Endodermal cell (in vitro differentiated cells): ENCODE results near the gene LONRF2. TPM values are rescaled to one million over a fixed set of nuclear protein-coding genes. Genes with fewer than 3 reads are reported as not detected.
A peak's percentile ranks its signal among the peaks of the same experiment; 100 is the strongest.

Experiments used
- DNase-seq: peaks from one replicate; pipeline ENCODE4 v3.0.0-alpha.2; 2017
- H3K27ac ChIP-seq: 2 replicates; pipeline ENCODE4 v1.5.1; 2013; ENCODE audit warnings: mild to moderate bottlenecking, low read depth, low read length, moderate library complexity
- H3K27me3 ChIP-seq: 2 replicates; pipeline ENCODE4 v1.6.1; 2013; ENCODE audit warnings: mild to moderate bottlenecking, low read length, moderate library complexity; ENCODE audit not compliant: insufficient read depth, control insufficient read depth, poor library complexity, severe bottlenecking
- H3K36me3 ChIP-seq: 2 replicates; pipeline ENCODE4 v1.7.0; 2013; ENCODE audit warnings: mild to moderate bottlenecking, low read length, moderate library complexity; ENCODE audit not compliant: control insufficient read depth, insufficient read depth
- H3K4me1 ChIP-seq: one replicate; pipeline ENCODE4 v1.7.0; 2013; ENCODE audit warnings: low read length; ENCODE audit not compliant: control insufficient read depth, insufficient read depth
- H3K4me3 ChIP-seq: 2 replicates; pipeline ENCODE4 v1.5.1; 2013; ENCODE audit warnings: mild to moderate bottlenecking, low read length, moderate library complexity
- H3K9ac ChIP-seq: 2 replicates; pipeline ENCODE4 v1.6.1; 2013; ENCODE audit warnings: mild to moderate bottlenecking, low read length, moderate library complexity; ENCODE audit not compliant: poor library complexity, severe bottlenecking; ENCODE audit errors: extremely low read depth
- H3K9me3 ChIP-seq: 2 replicates; pipeline ENCODE4 v1.6.1; 2013; ENCODE audit warnings: mild to moderate bottlenecking, low read length, moderate library complexity; ENCODE audit not compliant: control insufficient read depth
- H3K27ac Mint-ChIP-seq: 2 replicates; pipeline ENCODE4 v1.8.0; 2020; ENCODE audit warnings: mixed read lengths
- H3K27me3 Mint-ChIP-seq: 2 replicates; pipeline ENCODE4 v1.8.0; 2021; ENCODE audit warnings: mild to moderate bottlenecking, mixed read lengths; ENCODE audit not compliant: insufficient read depth
- H3K36me3 Mint-ChIP-seq: 2 replicates; pipeline ENCODE4 v1.8.0; 2020; ENCODE audit warnings: low read depth, mixed read lengths
- H3K4me1 Mint-ChIP-seq: 2 replicates; pipeline ENCODE4 v1.8.0; 2020; ENCODE audit warnings: mixed read lengths
- H3K4me3 Mint-ChIP-seq: 2 replicates; pipeline ENCODE4 v1.8.0; 2020; ENCODE audit warnings: mild to moderate bottlenecking, moderate library complexity, mixed read lengths
- H3K9me3 Mint-ChIP-seq: 2 replicates; pipeline ENCODE4 v1.8.0; 2020; ENCODE audit warnings: mild to moderate bottlenecking, mixed read lengths
- CTCF ChIP-seq: fragments of 200-600 bp; sonication (generic); conservative IDR thresholded peaks from 2 replicates; pipeline ENCODE4 v1.5.0; 2021; ENCODE audit warnings: antibody characterized with exemption, mild to moderate bottlenecking
- WGBS, 2 experiments: methylation state at CpG; one replicate each; pipeline versions ENCODE4 v1.1.5 to v1.1.7; 2013; ENCODE audit warnings: missing lambda C conversion rate in 2 of 2, mixed read lengths in 1 of 2; ENCODE audit not compliant: insufficient coverage in 1 of 2, insufficient read length in 1 of 2; 5-methylcytosine and 5-hydroxymethylcytosine counted together
- total RNA-seq, 2 donors: library from RNA; stranded (reverse); fragmentation: NEBNext Ultra II Directional in 1 of 2; extraction: Animal tissue kit (Norgen Biotek cat#: 25700) in 1 of 2; gene quantifications; 2 replicates in 1 of 2; 3 replicates in 1 of 2; pipeline ENCODE4 v1.2.1, GENCODE V29; 2021

The LONRF2 gene
- total RNA-seq, 2 donors from 2014 or later: 0.40 to 0.71 TPM

- peaks cover 20% of the 10 kb centered on the region for H3K9me3 ChIP-seq
- peaks cover 61% of the 10 kb centered on the region for H3K27me3 ChIP-seq
- peak overlapping the region; percentile 61 for H3K4me3 ChIP-seq
- H3K27me3 Mint-ChIP-seq: peaks cover 67% of the 10 kb centered on the region
- H3K4me3 Mint-ChIP-seq: peak overlapping the region; percentile 36
- WGBS, 2 experiments: 0 to 1% methylated on average over 21 to 77 of the region's 77 CpGs
- peaks cover 27% of the 10 kb centered on the region for H3K9me3 Mint-ChIP-seq
- H3K27ac ChIP-seq: no peak overlapping the region
- no peaks in the 10 kb centered on the region for H3K4me1 ChIP-seq
- peak; percentile 89 for DNase-seq
- H3K36me3 ChIP-seq: no peaks in the 10 kb centered on the region
- peaks cover 2% of the 10 kb centered on the region for H3K36me3 Mint-ChIP-seq
- no peak overlapping the region for H3K27ac Mint-ChIP-seq
- H3K4me1 Mint-ChIP-seq: no peaks in the 10 kb centered on the region
- TF ChIP-seq CTCF: peak; percentile 71
- H3K9ac ChIP-seq: no peak overlapping the region
Measured at GRCh38 chr2:100321179-100321865, 979 bp downstream of the LONRF2 start.

GRCh38 chr2:100320547-100321178 is 1.6 kb downstream of the LONRF2 start:
- Mint-ChIP-seq H3K27me3 (peaks cover 65% of the 10 kb centered on the region), H3K36me3 (peaks cover 2% of the 10 kb centered on the region), H3K4me1 (no peaks in the 10 kb centered on the region), H3K27ac (no peak overlapping the region), H3K4me3 (peak overlapping the region; percentile 36), H3K9me3 (peaks cover 27% of the 10 kb centered on the region)
- no peaks in the 10 kb centered on the region for H3K4me1 ChIP-seq
- no peak overlapping the region for H3K9ac ChIP-seq
- WGBS, 2 experiments: 58 to 62% methylated on average over 12 to 19 of the region's 19 CpGs
- no peak overlapping the region for H3K4me3 ChIP-seq
- peaks cover 61% of the 10 kb centered on the region for H3K27me3 ChIP-seq
- H3K36me3 ChIP-seq: no peaks in the 10 kb centered on the region
- peaks cover 20% of the 10 kb centered on the region for H3K9me3 ChIP-seq
- DNase-seq: peak; percentile 41
- TF ChIP-seq CTCF: no peak
- H3K27ac ChIP-seq: no peak overlapping the region

DNA sequence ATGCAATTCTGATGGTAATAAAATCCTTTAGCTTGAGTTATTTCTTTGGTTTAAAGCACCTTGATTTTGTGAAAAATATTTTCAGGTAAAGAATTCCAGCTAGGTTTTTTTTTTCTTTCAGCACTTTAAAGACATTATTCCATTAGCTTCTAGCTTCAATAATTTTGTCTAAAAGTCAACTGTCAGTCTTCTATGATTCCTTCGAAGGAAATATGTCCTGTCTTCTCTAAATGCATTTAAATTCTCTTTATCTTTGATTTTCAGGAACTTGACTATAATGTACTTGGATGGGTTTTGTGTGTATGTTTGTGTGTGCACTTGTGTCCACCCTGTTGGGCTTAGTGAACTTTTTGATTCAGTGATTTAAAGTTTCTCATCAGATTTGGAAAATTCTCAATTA is 4.7 kb downstream of the LONRF2 start:
- Histone ChIP-seq H3K9ac (no peak overlapping the region), H3K9me3 (peaks cover 20% of the 10 kb centered on the region), H3K4me3 (no peak overlapping the region), H3K27ac (no peak overlapping the region), H3K27me3 (peaks cover 31% of the 10 kb centered on the region), H3K4me1 (no peaks in the 10 kb centered on the region), H3K36me3 (no peaks in the 10 kb centered on the region)
- no peak for TF ChIP-seq CTCF
- peaks cover 34% of the 10 kb centered on the region for H3K27me3 Mint-ChIP-seq
- 84% methylated on average over 1 of the region's 1 CpG; no CpG with 5 or more reads in 1 of the 2 experiments for WGBS, 2 experiments
- H3K9me3 Mint-ChIP-seq: peaks cover 27% of the 10 kb centered on the region
- H3K27ac Mint-ChIP-seq: no peak overlapping the region
- H3K4me1 Mint-ChIP-seq: no peaks in the 10 kb centered on the region
- DNase-seq: no peak
- H3K4me3 Mint-ChIP-seq: no peak overlapping the region
- H3K36me3 Mint-ChIP-seq: peaks cover 2% of the 10 kb centered on the region
